ENCODE measurements around the gene ADCY3.
A peak's percentile ranks its signal among the peaks of the same experiment; 100 is the strongest.

ADCY3 gene

GRCh38 chr2:24827321-24828237 is 92.5 kb downstream of the ADCY3 start:
- peak; percentile 67 for DNase-seq

GRCh38 chr2:24826773-24827145 is 93.3 kb downstream of the ADCY3 start:
- DNase-seq, result no peak

DNA sequence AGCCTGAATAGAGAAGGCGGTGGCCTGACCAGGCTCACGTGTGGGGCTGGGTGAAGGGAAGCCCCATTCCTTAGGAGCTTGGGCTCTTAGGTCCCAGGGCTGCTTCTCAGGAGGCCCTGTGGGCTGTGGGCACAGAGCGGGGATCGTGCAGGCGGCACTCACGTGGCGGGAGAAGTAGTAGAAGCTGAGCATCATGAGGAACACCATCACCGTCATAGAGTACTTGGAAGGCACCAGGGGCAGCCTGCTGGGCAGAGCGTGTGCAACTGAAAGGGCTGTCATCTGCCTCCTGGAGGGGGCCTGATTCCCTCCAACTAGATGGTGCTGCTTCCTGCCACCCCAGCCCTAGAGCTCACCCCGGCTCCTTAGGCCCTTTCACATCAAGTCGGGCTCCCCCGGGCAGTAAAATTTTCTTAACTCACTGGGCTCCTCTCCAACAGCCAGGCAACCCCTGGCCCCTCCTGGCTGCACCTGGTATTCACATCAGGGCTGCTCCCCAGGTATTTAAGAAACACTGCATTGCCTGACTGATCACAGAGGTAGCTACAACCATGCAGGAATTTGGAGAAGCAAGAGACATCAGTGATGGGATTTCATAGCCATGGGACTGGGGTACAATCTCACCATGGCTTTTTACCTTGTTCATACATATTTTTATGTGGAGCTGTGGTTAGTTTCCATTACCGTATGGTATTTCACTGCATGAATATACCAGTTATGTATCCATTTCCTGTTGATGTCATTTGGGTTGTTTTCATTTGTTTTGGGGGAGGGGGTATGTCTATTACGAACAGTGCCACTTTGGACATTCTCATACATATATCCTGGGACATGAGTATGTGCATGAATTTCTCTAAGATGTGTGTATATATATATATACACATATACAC is 93.9 kb downstream of the ADCY3 start:
- DNase-seq, result no peak

GRCh38 chr2:24824966-24825882 is 94.8 kb downstream of the ADCY3 start:
- DNase-seq, result no peak

- no peak for DNase-seq
Observed at GRCh38 chr2:24824071-24824588, 95.9 kb downstream of the ADCY3 start.

GRCh38 chr2:24822049-24822706 is 97.9 kb downstream of the ADCY3 start:
- no peak for DNase-seq

DNA sequence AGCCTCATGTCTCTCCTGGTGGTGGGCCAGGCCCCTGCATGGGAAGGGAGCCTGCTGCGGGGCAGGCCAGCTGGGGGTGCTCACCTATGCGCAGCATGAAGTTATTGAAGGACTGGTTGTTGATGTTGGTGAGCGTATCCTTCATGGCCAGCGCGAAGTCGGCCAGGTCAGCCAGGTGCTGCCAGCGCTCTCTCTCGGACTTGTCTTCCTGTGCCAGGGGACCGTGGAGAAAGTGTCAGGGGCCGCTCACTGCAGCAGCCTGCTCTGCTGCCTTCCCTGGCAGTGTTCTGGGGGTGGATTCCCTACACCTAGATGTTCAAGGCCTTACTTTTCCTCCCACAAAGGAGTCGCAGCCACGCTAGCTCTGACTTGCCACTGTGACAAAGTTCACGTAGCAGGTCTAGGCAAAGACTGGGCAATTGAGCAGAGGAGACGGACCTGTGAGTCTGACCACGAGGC is 98.6 kb downstream of the ADCY3 start:
- DNase-seq, result no peak

DNA sequence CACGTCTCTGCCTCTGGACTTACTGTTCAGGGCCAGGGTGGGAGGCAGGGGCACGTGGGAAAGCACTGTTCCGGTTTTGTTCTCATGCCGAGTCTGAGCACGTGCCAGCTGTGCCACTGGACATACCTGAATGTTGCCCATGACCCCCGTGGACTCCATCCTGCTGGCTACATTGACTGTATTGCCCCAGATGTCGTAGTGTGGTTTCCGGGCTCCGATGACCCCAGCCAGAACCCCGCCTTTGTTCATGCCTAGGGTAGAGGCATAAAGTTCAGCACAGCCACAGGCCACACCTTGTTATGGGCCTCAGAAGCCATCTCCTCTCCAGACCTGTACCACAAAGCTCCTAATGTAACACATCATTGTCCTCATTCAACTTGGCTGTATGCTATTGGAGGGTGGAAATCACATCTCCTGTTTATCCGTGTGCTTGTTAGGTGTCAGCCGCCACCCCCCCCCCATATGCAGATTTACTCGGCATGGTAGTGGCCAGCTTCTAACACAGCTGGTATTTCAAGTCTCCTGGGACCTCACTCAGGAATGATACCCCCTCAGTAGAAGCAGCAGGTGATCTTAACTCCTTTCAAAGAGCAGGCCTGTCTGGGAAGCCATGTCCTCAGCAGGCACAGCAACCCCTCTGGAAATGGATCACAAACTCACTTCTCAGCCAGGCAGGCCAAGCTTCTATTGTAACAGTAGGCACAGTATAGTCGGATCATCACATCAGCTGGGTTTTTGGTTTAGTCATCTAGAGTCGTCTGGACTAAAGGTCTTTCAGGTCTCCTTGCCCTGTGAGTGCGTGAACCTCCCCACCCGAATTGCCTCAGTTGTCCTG is 99.2 kb downstream of the ADCY3 start:
- DNase-seq, result no peak

DNA sequence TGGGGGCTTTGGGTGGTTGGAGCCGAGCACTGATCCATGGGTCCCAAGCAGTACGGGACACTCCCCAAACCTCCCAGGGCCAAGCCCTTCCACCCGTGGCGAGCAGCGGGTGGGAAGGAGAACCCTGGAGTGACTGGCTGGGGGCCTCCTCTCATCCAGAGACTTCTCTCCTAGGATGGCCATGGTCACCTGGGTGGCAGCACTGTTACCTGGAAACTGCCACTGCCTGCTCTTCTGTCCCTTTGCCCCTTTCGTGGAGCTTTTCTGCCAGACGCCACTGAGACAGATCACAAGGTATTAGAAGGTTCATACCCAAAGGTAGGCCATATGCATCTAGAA is 99.9 kb downstream of the ADCY3 start:
- no peak for DNase-seq

- no peak for DNase-seq
Observed at GRCh38 chr2:24819442-24820174, 100.4 kb downstream of the ADCY3 start.

DNA sequence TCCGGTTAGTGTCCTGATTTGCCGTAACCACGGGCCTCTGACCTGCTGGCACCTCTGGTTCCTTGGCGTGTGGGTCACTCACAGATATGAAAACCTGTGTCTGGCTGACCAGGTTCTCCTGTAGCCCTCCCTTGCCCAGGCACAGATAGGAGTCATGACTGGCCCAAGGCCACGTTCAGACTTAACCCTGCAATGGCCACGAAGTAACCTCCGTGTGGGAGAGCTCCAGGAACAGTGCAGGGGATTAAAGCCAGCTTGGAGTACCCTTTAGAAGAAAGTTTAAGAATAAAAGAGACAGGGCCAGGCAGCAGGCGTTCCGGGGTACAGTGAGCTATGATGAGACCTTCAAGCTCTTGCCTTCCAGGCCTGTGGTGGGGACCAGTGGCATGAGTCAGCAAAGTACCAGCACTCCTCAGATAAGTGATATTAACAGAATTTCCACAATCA is 101.3 kb downstream of the ADCY3 start:
- DNase-seq, result no peak

- no peak for DNase-seq
Observed at GRCh38 chr2:24816884-24817283, 103.2 kb downstream of the ADCY3 start.

- no peak for DNase-seq
Observed at GRCh38 chr2:24816404-24816803, 103.6 kb downstream of the ADCY3 start.

- no peak for DNase-seq
Observed at GRCh38 chr2:24815171-24815570, 104.9 kb downstream of the ADCY3 start.

DNA sequence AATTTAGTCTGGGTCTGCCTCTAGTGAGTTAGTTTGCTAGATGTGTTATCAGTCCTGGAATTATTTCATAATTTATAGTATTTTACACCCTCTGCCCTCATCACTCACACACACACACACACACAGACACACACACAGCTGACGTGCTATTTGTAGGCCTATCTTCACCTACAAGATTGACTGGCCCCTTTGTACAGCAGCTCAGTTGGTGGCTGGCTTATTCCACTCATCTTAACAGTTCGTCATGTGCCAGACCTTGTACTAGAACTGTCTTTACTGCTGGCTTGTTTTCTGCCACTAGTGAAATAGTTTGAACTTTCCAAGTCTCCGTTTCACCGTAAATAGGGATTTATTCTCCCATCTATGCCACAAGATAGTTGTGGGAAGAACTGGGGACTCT is 105.5 kb downstream of the ADCY3 start:
- no peak for DNase-seq

DNA sequence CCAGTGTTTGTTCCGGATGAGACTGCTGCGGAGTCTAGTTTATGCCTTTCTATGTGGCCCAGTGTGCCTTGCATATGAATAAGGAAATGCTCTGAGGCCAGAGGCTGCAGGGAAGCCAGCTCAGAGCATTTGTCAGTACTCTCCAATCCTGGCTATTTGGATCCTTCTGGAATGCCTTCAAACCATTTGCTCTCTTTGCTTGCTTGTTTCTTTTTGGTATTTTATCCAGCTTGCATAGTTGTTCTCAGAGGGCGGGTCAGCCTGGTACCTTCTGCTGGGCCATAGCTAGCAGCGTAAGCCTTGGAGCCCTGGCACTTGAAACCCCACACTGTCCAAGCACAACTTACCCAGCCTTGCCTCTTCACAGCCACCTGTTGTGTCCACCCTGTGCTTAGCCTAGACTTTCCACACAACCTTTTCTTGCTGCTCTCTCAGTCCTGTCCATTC is 106.3 kb downstream of the ADCY3 start:
- DNase-seq, result no peak

GRCh38 chr2:24809316-24810007 is 110.6 kb downstream of the ADCY3 start:
- no peak for DNase-seq

GRCh38 chr2:24806661-24807036 is 113.4 kb downstream of the ADCY3 start:
- no peak for DNase-seq
